K562 (cell line): ENCODE data around the gene FAM83E. TPM values are rescaled to one million over a fixed set of nuclear protein-coding genes. Genes with fewer than 3 reads are reported as not detected.

Source experiments
- ASH1L ChIP-seq: fragments of 450-650 bp; IDR thresholded peaks from 2 replicates; pipeline ENCODE4 v1.6.1; 2018; ENCODE audit warnings: borderline replicate concordance, mild to moderate bottlenecking, low read depth; ENCODE audit not compliant: partially characterized antibody
- CSDE1 ChIP-seq, 2 experiments: fragments of 450-650 bp; IDR thresholded peaks; 2 replicates each; pipeline ENCODE4 v1.6.1; 2016; ENCODE audit warnings: mild to moderate bottlenecking in 1 of 2
- FOXM1 ChIP-seq, 2 experiments: fragments of 450-650 bp in 1 of 2; sonication (generic) in 1 of 2; formaldehyde crosslinking in 1 of 2; IDR thresholded peaks; 2 replicates each; pipeline versions ENCODE4 v1.6.1 to v1.9.0; 2017 to 2022; ENCODE audit warnings: low read depth in 2 of 2, mild to moderate bottlenecking in 2 of 2, missing genetic modification reagents in 1 of 2, moderate library complexity in 1 of 2
- KLF6 ChIP-seq: fragments of 250-450 bp; sonication (Bioruptor Pico); IDR thresholded peaks from 2 replicates; pipeline ENCODE4 v1.4.0; 2020; ENCODE audit warnings: mild to moderate bottlenecking, moderate library complexity, borderline replicate concordance
- SIRT6 ChIP-seq: IDR thresholded peaks from one replicate; pipeline ENCODE4 v1.6.1; 2012; ENCODE audit warnings: low read depth, mild to moderate bottlenecking, control low read depth, inconsistent platforms, low read length, moderate library complexity
- TCF3 ChIP-seq: sonication (generic); formaldehyde crosslinking; IDR thresholded peaks from 2 replicates; pipeline ENCODE4 v1.4.0; 2020; ENCODE audit warnings: mild to moderate bottlenecking, missing genetic modification reagents
- UBTF ChIP-seq, 2 experiments: IDR thresholded peaks; 2 replicates each; pipeline ENCODE4 v1.6.1; 2012; ENCODE audit warnings: improper control_type of control experiment in 2 of 2, low read depth in 2 of 2, low read length in 2 of 2, borderline replicate concordance in 1 of 2
- polyA plus RNA-seq, 8 experiments: library from polyadenylated mRNA; depleted of rRNA in 4 of 8; stranded (reverse) in 5 of 8; unstranded in 3 of 8; fragments of >200 nt; fragmentation: Nextera tagmentation in 2 of 8; fragmentation: Illumina TruSeq in 1 of 8; extraction: Ambion mirVana in 2 of 8; extraction: Trizol in 1 of 8; gene quantifications; 2 replicates each; pipeline versions ENCODE4 v1.2.1 to v1.2.3, GENCODE V29; 2011 to 2014; ENCODE audit warnings: inconsistent platforms in 1 of 8, missing spikeins in 1 of 8
- total RNA-seq, 7 experiments: library from RNA; depleted of rRNA in 6 of 7; stranded (reverse); fragments of >200 nt in 6 of 7; fragmentation: Illumina TruSeq in 2 of 7; extraction: Trizol in 2 of 7; gene quantifications; 2 replicates each; pipeline versions ENCODE4 v1.2.1 to v1.2.3, GENCODE V29; 2011 to 2021; ENCODE audit warnings: low replicate concordance in 1 of 7
- TF ChIP-seq, protein P1 (sequence below): fragments of 250-450 bp; sonication (Bioruptor Pico); IDR thresholded peaks from 2 replicates; pipeline ENCODE4 v1.4.0; 2020
- TF ChIP-seq, protein P2 (sequence below): IDR thresholded peaks from 2 replicates; pipeline ENCODE4 v1.6.1; 2011; ENCODE audit warnings: borderline replicate concordance, low read depth, mild to moderate bottlenecking, moderate library complexity, low read length; ENCODE audit not compliant: insufficient read depth, poor library complexity, severe bottlenecking
- TF ChIP-seq, protein P3 (sequence below): fragments of 250-450 bp; sonication (Bioruptor Pico); IDR thresholded peaks from 2 replicates; pipeline ENCODE4 v1.8.0; 2022; ENCODE audit warnings: inconsistent platforms
- TF ChIP-seq, protein P4 (sequence below): fragments of 450-650 bp; IDR thresholded peaks from 2 replicates; pipeline ENCODE4 v1.6.1; 2017; ENCODE audit warnings: mild to moderate bottlenecking, moderate library complexity

The FAM83E gene
- total and polyA plus RNA-seq, 9 of the 15 experiments (the other 6 are each of a cell fraction or from before 2014, with no cell fraction given): 0.15 to 0.87 (median 0.29) TPM; not detected in 4

DNA sequence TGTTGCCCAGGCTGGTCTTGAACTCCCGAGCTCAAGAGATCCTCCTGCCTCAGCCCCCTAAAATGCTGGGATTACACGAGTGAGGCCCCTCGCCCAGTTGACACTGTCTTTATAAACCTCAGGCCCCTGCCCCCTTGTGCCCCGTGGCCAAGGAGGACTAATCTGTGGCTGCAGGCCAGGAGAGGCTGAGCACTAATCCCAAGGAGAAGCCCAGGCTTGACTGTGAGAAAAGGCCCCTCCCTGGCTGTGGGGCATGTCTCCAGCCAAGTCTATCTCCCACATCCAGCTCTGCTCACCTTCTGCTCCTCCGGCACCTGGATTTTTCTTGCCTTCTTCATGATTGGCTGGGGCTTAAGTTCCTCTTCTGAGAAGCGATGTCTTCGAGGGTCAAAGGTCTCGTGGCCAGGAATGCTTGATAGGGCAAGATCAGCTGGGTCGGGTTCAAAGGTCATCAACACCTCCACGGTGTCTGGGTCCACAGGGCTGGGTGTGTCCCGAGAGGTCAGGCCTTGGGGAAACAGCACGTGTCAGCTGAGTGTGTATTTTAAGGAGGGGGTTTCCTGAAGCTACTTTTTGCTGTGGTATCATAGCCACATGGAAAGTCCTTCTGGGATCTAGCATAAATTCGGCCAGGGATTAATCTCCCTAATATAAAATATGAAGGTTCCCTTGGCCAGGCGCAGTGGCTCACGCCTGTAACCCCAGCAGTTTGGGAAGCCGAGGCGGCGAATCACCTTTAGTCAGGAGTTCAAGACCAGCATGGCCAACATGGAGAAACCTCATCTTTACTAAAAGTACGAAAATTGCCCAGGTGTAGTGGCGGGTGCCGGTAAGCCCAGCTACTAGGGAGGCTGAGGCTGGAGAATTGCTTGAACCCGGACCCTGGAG, 18.5 kb upstream of the FAM83E start (continued):
- TF ChIP-seq, protein P1, sequence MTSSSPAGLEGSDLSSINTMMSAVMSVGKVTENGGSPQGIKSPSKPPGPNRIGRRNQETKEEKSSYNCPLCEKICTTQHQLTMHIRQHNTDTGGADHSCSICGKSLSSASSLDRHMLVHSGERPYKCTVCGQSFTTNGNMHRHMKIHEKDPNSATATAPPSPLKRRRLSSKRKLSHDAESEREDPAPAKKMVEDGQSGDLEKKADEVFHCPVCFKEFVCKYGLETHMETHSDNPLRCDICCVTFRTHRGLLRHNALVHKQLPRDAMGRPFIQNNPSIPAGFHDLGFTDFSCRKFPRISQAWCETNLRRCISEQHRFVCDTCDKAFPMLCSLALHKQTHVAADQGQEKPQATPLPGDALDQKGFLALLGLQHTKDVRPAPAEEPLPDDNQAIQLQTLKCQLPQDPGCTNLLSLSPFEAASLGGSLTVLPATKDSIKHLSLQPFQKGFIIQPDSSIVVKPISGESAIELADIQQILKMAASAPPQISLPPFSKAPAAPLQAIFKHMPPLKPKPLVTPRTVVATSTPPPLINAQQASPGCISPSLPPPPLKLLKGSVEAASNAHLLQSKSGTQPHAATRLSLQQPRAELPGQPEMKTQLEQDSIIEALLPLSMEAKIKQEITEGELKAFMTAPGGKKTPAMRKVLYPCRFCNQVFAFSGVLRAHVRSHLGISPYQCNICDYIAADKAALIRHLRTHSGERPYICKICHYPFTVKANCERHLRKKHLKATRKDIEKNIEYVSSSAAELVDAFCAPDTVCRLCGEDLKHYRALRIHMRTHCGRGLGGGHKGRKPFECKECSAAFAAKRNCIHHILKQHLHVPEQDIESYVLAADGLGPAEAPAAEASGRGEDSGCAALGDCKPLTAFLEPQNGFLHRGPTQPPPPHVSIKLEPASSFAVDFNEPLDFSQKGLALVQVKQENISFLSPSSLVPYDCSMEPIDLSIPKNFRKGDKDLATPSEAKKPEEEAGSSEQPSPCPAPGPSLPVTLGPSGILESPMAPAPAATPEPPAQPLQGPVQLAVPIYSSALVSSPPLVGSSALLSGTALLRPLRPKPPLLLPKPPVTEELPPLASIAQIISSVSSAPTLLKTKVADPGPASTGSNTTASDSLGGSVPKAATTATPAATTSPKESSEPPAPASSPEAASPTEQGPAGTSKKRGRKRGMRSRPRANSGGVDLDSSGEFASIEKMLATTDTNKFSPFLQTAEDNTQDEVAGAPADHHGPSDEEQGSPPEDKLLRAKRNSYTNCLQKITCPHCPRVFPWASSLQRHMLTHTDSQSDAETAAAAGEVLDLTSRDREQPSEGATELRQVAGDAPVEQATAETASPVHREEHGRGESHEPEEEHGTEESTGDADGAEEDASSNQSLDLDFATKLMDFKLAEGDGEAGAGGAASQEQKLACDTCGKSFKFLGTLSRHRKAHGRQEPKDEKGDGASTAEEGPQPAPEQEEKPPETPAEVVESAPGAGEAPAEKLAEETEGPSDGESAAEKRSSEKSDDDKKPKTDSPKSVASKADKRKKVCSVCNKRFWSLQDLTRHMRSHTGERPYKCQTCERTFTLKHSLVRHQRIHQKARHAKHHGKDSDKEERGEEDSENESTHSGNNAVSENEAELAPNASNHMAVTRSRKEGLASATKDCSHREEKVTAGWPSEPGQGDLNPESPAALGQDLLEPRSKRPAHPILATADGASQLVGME: no peak
- TF ChIP-seq UBTF (IDR thresholded peaks at IDR 0.05; ENCODE audit: borderline replicate concordance in 1 of 2, low read depth in 2 of 2, low read length in 2 of 2) (no peak), TCF3 (0 out of 2 replicates have a peak, but pooled peaks have one; percentile 51), ASH1L (no peak), CSDE1 (IDR thresholded peaks at IDR 0.05) (no peak), SIRT6 (no peak), FOXM1 (IDR thresholded peaks at IDR 0.05; ENCODE audit: low read depth) (no peak), FOXM1 (CRISPR knock-in tag; IDR thresholded peaks at IDR 0.05; ENCODE audit: low read depth) (no peak), KLF6 (CRISPR knock-in tag) (peak; percentile 21; the same call in 1 of the 2 replicates)
- TF ChIP-seq, protein P2, sequence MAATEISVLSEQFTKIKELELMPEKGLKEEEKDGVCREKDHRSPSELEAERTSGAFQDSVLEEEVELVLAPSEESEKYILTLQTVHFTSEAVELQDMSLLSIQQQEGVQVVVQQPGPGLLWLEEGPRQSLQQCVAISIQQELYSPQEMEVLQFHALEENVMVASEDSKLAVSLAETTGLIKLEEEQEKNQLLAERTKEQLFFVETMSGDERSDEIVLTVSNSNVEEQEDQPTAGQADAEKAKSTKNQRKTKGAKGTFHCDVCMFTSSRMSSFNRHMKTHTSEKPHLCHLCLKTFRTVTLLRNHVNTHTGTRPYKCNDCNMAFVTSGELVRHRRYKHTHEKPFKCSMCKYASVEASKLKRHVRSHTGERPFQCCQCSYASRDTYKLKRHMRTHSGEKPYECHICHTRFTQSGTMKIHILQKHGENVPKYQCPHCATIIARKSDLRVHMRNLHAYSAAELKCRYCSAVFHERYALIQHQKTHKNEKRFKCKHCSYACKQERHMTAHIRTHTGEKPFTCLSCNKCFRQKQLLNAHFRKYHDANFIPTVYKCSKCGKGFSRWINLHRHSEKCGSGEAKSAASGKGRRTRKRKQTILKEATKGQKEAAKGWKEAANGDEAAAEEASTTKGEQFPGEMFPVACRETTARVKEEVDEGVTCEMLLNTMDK: no peak
- TF ChIP-seq, protein P3, sequence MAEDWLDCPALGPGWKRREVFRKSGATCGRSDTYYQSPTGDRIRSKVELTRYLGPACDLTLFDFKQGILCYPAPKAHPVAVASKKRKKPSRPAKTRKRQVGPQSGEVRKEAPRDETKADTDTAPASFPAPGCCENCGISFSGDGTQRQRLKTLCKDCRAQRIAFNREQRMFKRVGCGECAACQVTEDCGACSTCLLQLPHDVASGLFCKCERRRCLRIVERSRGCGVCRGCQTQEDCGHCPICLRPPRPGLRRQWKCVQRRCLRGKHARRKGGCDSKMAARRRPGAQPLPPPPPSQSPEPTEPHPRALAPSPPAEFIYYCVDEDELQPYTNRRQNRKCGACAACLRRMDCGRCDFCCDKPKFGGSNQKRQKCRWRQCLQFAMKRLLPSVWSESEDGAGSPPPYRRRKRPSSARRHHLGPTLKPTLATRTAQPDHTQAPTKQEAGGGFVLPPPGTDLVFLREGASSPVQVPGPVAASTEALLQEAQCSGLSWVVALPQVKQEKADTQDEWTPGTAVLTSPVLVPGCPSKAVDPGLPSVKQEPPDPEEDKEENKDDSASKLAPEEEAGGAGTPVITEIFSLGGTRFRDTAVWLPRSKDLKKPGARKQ (CRISPR knock-in tag): no peak
- TF ChIP-seq, protein P4, sequence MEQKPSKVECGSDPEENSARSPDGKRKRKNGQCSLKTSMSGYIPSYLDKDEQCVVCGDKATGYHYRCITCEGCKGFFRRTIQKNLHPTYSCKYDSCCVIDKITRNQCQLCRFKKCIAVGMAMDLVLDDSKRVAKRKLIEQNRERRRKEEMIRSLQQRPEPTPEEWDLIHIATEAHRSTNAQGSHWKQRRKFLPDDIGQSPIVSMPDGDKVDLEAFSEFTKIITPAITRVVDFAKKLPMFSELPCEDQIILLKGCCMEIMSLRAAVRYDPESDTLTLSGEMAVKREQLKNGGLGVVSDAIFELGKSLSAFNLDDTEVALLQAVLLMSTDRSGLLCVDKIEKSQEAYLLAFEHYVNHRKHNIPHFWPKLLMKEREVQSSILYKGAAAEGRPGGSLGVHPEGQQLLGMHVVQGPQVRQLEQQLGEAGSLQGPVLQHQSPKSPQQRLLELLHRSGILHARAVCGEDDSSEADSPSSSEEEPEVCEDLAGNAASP: no peak
